Keratinocyte (primary cell): ENCODE measurements around the gene TMBIM1.

Experiments
- EZH2 ChIP-seq: IDR thresholded peaks from one replicate; pipeline ENCODE4 v1.6.1; 2012; ENCODE audit warnings: inconsistent platforms, mild to moderate bottlenecking, low read length, moderate library complexity
- TF ChIP-seq, protein P1 (sequence below), 3 experiments: IDR thresholded peaks in 1 of 3; conservative IDR thresholded peaks in 1 of 3; optimal IDR thresholded peaks in 1 of 3; 2 replicates in 2 of 3; 3 replicates in 1 of 3; pipeline versions ENCODE3 to v1.5.1; 2011; ENCODE audit warnings: low read length in 3 of 3, mild to moderate bottlenecking in 3 of 3, moderate library complexity in 2 of 3, control low read depth in 1 of 3, inconsistent platforms in 1 of 3; ENCODE audit not compliant: insufficient read depth in 2 of 3; ENCODE audit errors: extremely low read depth in 1 of 3

DNA sequence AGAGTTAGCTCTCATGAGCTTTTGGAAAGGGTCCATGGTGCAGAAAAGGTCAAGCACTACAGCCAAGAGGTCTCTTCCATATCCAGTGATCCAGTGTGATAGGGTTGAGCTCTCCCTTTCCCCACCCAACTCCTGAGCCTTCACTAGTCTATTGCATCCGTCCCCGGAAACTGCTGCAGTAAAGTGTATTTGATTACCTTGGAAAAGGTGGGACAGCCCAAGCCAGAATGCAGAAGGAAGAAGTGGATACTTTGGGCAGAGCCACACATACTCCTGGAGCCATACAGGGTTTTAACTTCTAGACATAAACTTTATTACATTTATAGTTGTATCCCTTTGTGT is 18.4 kb downstream of the TMBIM1 start:
- TF ChIP-seq, protein P1, sequence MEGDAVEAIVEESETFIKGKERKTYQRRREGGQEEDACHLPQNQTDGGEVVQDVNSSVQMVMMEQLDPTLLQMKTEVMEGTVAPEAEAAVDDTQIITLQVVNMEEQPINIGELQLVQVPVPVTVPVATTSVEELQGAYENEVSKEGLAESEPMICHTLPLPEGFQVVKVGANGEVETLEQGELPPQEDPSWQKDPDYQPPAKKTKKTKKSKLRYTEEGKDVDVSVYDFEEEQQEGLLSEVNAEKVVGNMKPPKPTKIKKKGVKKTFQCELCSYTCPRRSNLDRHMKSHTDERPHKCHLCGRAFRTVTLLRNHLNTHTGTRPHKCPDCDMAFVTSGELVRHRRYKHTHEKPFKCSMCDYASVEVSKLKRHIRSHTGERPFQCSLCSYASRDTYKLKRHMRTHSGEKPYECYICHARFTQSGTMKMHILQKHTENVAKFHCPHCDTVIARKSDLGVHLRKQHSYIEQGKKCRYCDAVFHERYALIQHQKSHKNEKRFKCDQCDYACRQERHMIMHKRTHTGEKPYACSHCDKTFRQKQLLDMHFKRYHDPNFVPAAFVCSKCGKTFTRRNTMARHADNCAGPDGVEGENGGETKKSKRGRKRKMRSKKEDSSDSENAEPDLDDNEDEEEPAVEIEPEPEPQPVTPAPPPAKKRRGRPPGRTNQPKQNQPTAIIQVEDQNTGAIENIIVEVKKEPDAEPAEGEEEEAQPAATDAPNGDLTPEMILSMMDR (optimal IDR thresholded peaks at IDR 0.05 in 1 of 3, IDR thresholded peaks at IDR 0.05 in 1 of 3, conservative IDR thresholded peaks at IDR 0.05 in 1 of 3; ENCODE audit: extremely low read depth in 1 of 3, insufficient read depth in 2 of 3, low read length in 3 of 3) = no peak
- no peak for TF ChIP-seq EZH2
